ENCODE results near the gene S100A13.
"Not testable (repeated sequence)": the region's sequence is repeated elsewhere in the genome, so short reads cannot be mapped to it uniquely, and the experiment has no call there.

The S100A13 gene

DNA sequence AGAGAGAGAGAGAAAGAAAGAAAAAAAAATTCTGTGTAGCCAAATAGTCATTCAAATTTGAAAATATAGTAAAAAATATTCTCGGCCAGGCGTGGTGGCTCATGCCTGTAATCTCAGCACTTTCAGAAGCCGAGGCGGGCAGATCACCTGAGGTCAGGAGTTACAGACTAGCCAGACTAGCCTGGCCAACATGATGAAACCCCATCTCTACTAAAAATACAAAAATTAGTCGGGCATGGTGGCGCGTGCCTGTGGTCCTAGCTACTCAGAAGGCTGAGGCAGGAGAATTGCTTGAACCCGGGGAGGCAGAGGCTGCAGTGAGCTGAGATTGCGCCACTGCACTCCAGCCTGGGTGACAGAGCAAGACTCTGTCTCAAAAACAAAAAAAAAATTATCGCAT, 39.3 kb downstream of the S100A13 start:
- not testable (repeated sequence) for H3K27me3 ChIP-seq (ENCODE audit: control insufficient read depth, insufficient read depth, low read length); H3K4me1 ChIP-seq (ENCODE audit: control insufficient read depth, insufficient read depth, low read length); H3K4me3 ChIP-seq (ENCODE audit: low read depth, low read length); H3K36me3 ChIP-seq (ENCODE audit: control insufficient read depth, insufficient read depth, low read length); H3K9ac ChIP-seq (ENCODE audit: low read depth, low read length); H3K9me3 ChIP-seq (ENCODE audit: control insufficient read depth, insufficient read depth, low read length)

DNA sequence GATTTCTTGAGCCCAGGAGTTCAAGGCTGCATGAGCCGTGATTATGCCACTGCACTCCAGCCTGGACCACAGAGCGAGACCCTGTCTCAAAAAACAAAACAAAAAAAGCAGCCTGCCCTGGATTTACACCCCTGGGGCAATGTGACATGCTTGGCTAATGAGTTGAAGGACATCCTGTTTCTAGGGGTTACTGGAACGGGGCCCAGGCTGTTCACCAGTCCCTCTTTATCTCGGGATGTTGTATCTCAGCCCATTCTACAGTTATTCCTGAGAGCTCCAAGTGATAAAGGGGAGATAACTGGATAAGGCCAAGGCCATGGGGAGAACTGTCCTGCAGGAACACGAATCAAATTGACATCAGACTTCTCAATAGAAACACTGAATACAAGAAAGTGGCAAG, 40.0 kb downstream of the S100A13 start:
- no peaks in the 10 kb centered on the region for H3K36me3 ChIP-seq (ENCODE audit: control insufficient read depth, insufficient read depth, low read length)
- no peaks in the 10 kb centered on the region for H3K4me1 ChIP-seq (ENCODE audit: control insufficient read depth, insufficient read depth, low read length)
- H3K4me3 ChIP-seq (ENCODE audit: low read depth, low read length): no peak overlapping the region
- H3K9ac ChIP-seq (ENCODE audit: low read depth, low read length): no peak overlapping the region
- H3K9me3 ChIP-seq (ENCODE audit: control insufficient read depth, insufficient read depth, low read length): no peaks in the 10 kb centered on the region
- H3K27me3 ChIP-seq (ENCODE audit: control insufficient read depth, insufficient read depth, low read length): no peaks in the 10 kb centered on the region

DNA sequence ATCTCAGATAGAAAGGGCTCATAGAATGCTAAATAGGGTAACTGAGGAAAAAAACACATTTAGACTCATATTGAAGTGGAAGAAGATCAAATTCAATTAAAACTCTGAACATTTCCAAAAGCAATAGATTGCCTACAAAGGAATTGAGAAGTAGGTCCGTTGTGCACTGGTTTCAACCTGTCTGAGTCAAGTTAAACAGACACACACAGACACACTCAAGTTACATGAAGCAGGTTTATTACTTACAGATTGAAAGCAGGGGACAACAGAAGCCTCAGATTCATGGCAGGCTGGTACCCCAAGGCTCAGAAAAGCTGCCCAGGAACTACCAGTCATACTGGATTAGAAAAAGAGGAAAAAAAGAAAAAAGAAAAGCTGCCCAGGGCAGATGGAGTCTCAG, 41.0 kb downstream of the S100A13 start:
- H3K27me3 ChIP-seq (ENCODE audit: control insufficient read depth, insufficient read depth, low read length): no peaks in the 10 kb centered on the region
- H3K9me3 ChIP-seq (ENCODE audit: control insufficient read depth, insufficient read depth, low read length): no peaks in the 10 kb centered on the region
- no peak overlapping the region for H3K9ac ChIP-seq (ENCODE audit: low read depth, low read length)
- H3K36me3 ChIP-seq (ENCODE audit: control insufficient read depth, insufficient read depth, low read length): no peaks in the 10 kb centered on the region
- no peak overlapping the region for H3K4me3 ChIP-seq (ENCODE audit: low read depth, low read length)
- H3K4me1 ChIP-seq (ENCODE audit: control insufficient read depth, insufficient read depth, low read length): no peaks in the 10 kb centered on the region

DNA sequence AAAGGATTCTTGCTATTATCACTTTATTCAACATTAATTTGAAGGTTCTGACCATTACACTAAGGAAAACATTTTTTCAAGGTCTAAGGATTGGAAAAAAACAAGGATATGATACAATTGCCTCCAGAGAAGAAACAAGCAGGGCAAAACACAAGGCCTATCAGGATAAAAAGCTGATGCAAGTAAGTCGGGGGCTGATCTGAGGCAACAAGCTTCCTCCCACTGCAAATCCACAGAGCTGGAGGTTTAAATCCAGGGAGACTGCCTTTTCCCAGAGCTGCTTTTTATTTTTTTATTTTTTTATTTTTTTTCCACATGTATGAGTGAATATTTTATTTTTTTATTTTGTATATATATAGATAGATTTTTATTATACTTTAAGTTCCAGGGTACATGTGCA, 42.3 kb downstream of the S100A13 start:
- no peaks in the 10 kb centered on the region for H3K4me1 ChIP-seq (ENCODE audit: control insufficient read depth, insufficient read depth, low read length)
- no peak overlapping the region for H3K4me3 ChIP-seq (ENCODE audit: low read depth, low read length)
- H3K9ac ChIP-seq (ENCODE audit: low read depth, low read length): no peak overlapping the region
- no peaks in the 10 kb centered on the region for H3K36me3 ChIP-seq (ENCODE audit: control insufficient read depth, insufficient read depth, low read length)
- H3K9me3 ChIP-seq (ENCODE audit: control insufficient read depth, insufficient read depth, low read length): no peaks in the 10 kb centered on the region
- H3K27me3 ChIP-seq (ENCODE audit: control insufficient read depth, insufficient read depth, low read length): no peaks in the 10 kb centered on the region

GRCh38 chr1:153583976-153584375, 43.3 kb downstream of the S100A13 start:
- no peaks in the 10 kb centered on the region for H3K4me1 ChIP-seq (ENCODE audit: control insufficient read depth, insufficient read depth, low read length)
- no peaks in the 10 kb centered on the region for H3K36me3 ChIP-seq (ENCODE audit: control insufficient read depth, insufficient read depth, low read length)
- H3K27me3 ChIP-seq (ENCODE audit: control insufficient read depth, insufficient read depth, low read length): no peaks in the 10 kb centered on the region
- H3K9ac ChIP-seq (ENCODE audit: low read depth, low read length): no peak overlapping the region
- H3K4me3 ChIP-seq (ENCODE audit: low read depth, low read length): no peak overlapping the region
- H3K9me3 ChIP-seq (ENCODE audit: control insufficient read depth, insufficient read depth, low read length): no peaks in the 10 kb centered on the region

DNA sequence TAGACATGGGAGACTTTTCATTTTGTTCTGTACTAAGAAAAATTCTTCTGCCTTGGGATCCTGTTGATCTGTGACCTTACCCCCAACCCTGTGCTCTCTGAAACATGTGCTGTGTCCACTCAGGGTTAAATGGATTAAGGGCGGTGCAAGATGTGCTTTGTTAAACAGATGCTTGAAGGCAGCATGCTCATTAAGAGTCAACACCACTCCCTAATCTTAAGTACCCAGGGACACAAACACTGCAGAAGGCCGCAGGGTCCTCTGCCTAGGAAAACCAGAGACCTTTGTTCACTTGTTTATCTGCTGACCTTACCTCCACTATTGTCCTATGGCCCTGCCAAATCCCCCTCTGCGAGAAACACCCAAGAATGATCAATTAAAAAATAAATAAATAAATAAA, 43.8 kb downstream of the S100A13 start:
- not testable (repeated sequence) for H3K9ac ChIP-seq (ENCODE audit: low read depth, low read length); H3K9me3 ChIP-seq (ENCODE audit: control insufficient read depth, insufficient read depth, low read length); H3K27me3 ChIP-seq (ENCODE audit: control insufficient read depth, insufficient read depth, low read length); H3K4me3 ChIP-seq (ENCODE audit: low read depth, low read length); H3K36me3 ChIP-seq (ENCODE audit: control insufficient read depth, insufficient read depth, low read length); H3K4me1 ChIP-seq (ENCODE audit: control insufficient read depth, insufficient read depth, low read length)

DNA sequence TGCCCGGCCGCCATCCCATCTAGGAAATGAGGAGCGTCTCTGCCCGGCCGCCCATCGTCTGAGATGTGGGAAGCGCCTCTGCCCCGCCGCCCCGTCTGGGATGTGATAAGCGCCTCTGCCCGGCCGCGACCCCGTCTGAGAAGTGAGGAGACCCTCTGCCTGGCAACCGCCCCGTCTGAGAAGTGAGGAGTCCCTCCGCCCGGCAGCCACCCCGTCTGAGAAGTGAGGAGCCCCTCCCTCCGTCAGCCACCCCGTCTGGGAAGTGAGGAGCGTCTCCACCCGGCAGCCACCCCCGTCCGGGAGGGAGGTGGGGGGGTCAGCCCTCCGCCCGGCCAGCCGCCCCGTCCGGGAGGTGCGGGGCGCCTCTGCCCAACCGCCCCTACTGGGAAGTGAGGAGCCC, 44.5 kb downstream of the S100A13 start:
- not testable (repeated sequence) for H3K9ac ChIP-seq (ENCODE audit: low read depth, low read length); H3K4me1 ChIP-seq (ENCODE audit: control insufficient read depth, insufficient read depth, low read length); H3K27me3 ChIP-seq (ENCODE audit: control insufficient read depth, insufficient read depth, low read length); H3K36me3 ChIP-seq (ENCODE audit: control insufficient read depth, insufficient read depth, low read length); H3K4me3 ChIP-seq (ENCODE audit: low read depth, low read length); H3K9me3 ChIP-seq (ENCODE audit: control insufficient read depth, insufficient read depth, low read length)

DNA sequence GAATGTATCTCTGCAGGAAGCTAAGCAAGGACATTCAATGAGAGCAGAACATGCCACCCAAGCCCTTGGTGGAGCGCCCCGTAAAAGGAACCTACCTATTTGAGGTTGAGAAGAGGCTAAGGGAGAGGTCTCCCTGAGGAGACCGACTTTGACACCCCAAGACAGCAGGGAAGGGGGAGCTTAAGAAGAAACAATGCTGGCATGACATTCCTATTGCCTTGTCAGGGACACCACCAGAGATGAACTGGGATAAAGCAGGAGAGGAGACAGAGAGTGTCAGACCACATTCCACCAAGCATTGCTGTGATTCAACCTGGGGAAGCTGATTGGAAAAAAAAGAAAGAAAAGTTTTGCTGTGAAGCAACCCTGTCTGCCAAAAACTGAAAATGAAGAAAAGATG, 48.4 kb downstream of the S100A13 start:
- Histone ChIP-seq H3K9ac (ENCODE audit: low read depth, low read length) (no peak overlapping the region), H3K4me3 (ENCODE audit: low read depth, low read length) (no peak overlapping the region), H3K9me3 (ENCODE audit: control insufficient read depth, insufficient read depth, low read length) (no peaks in the 10 kb centered on the region), H3K36me3 (ENCODE audit: control insufficient read depth, insufficient read depth, low read length) (no peaks in the 10 kb centered on the region), H3K27me3 (ENCODE audit: control insufficient read depth, insufficient read depth, low read length) (no peaks in the 10 kb centered on the region), H3K4me1 (ENCODE audit: control insufficient read depth, insufficient read depth, low read length) (peaks cover 6% of the 10 kb centered on the region)

- Histone ChIP-seq H3K27me3 (ENCODE audit: control insufficient read depth, insufficient read depth, low read length) (no peaks in the 10 kb centered on the region), H3K9ac (ENCODE audit: low read depth, low read length) (no peak overlapping the region), H3K9me3 (ENCODE audit: control insufficient read depth, insufficient read depth, low read length) (no peaks in the 10 kb centered on the region), H3K36me3 (ENCODE audit: control insufficient read depth, insufficient read depth, low read length) (no peaks in the 10 kb centered on the region), H3K4me1 (ENCODE audit: control insufficient read depth, insufficient read depth, low read length) (peaks cover 6% of the 10 kb centered on the region), H3K4me3 (ENCODE audit: low read depth, low read length) (no peak overlapping the region)
Observed at GRCh38 chr1:153578490-153578889, 48.8 kb downstream of the S100A13 start.

DNA sequence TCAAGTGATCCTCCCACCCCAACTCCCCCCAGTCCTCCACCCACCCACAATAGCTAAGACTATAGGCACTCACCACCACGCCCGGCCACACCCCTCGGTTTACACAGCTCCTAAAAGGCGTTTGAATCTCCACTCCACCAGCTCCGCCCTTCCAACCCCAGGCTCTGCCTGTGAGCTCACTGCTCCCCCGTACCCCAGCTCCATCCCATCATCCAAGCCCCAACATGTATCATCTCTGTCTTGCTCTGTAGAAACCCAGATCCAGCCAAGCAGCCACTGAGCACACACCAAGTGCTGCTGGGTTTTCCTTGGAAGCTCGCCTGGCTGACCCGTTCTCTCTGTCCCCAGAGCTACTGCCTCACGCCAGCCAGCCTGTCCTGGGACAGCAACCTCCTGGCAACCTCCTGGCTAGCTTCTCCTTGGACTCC, 49.7 kb downstream of the S100A13 start:
- Histone ChIP-seq H3K36me3 (ENCODE audit: control insufficient read depth, insufficient read depth, low read length) (no peaks in the 10 kb centered on the region), H3K9ac (ENCODE audit: low read depth, low read length) (no peak overlapping the region), H3K27me3 (ENCODE audit: control insufficient read depth, insufficient read depth, low read length) (no peaks in the 10 kb centered on the region), H3K4me1 (ENCODE audit: control insufficient read depth, insufficient read depth, low read length) (peaks cover 6% of the 10 kb centered on the region), H3K4me3 (ENCODE audit: low read depth, low read length) (no peak overlapping the region), H3K9me3 (ENCODE audit: control insufficient read depth, insufficient read depth, low read length) (no peaks in the 10 kb centered on the region)

DNA sequence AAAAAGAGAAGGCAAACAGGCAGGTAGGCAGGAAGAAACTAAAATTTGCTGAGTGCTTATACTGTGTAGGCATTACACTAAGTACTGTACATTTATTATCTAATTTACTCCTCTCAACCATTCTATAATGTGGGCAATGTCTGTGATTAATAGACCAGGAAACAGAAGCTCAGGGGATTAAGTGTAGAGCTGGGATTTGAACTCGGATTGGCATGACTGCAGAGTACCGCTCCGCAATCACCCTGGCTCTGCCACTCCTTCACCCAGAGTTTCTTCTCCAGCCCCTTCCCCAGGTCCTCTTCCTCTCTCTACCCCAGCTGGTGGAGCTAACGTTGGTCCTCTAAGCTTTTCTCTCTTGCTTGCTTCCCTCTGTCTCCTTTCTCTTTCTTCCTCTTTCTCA, 50.2 kb downstream of the S100A13 start:
- H3K4me1 ChIP-seq (ENCODE audit: control insufficient read depth, insufficient read depth, low read length): peaks cover 6% of the 10 kb centered on the region
- H3K4me3 ChIP-seq (ENCODE audit: low read depth, low read length): no peak overlapping the region
- H3K9me3 ChIP-seq (ENCODE audit: control insufficient read depth, insufficient read depth, low read length): no peaks in the 10 kb centered on the region
- no peaks in the 10 kb centered on the region for H3K27me3 ChIP-seq (ENCODE audit: control insufficient read depth, insufficient read depth, low read length)
- no peak overlapping the region for H3K9ac ChIP-seq (ENCODE audit: low read depth, low read length)
- no peaks in the 10 kb centered on the region for H3K36me3 ChIP-seq (ENCODE audit: control insufficient read depth, insufficient read depth, low read length)

DNA sequence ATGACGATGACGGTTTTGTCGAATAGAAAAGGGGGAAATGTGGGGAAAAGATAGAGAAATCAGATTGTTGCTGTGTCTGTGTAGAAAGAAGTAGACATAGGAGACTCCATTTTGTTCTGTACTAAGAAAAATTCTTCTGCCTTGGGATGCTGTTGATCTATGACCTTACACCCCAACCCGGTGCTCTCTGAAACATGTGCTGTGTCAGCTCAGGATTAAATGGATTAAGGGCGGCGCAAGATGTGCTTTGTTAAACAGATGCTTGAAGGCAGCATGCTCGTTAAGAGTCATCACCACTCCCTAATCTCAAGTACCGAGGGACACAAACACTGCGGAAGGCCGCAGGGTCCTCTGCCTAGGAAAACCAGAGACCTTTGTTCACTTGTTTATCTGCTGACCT, 51.8 kb downstream of the S100A13 start:
- H3K4me3 ChIP-seq (ENCODE audit: low read depth, low read length); H3K27me3 ChIP-seq (ENCODE audit: control insufficient read depth, insufficient read depth, low read length); H3K36me3 ChIP-seq (ENCODE audit: control insufficient read depth, insufficient read depth, low read length); H3K4me1 ChIP-seq (ENCODE audit: control insufficient read depth, insufficient read depth, low read length); H3K9ac ChIP-seq (ENCODE audit: low read depth, low read length); H3K9me3 ChIP-seq (ENCODE audit: control insufficient read depth, insufficient read depth, low read length): not testable (repeated sequence)

DNA sequence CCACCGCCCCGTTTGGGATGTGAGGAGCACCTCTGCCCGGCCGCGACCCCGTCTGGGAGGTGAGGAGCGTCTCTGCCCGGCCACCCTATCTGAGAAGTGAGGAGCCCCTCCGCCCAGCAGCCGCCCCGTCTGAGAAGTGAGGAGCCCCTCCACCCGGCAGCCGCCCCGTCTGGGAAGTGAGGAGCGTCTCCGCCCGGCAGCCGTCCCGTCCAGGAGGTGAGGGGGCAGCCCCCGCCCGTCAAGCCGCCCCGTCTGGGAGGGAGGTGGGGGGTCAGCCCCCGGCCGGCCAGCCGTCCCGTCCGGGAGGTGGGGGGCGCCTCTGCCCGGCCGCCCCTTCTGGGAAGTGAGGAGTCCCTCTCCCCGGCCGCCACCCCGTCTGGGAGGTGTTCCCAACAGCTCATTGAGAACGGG, 52.2 kb downstream of the S100A13 start:
- not testable (repeated sequence) for H3K4me1 ChIP-seq (ENCODE audit: control insufficient read depth, insufficient read depth, low read length); H3K4me3 ChIP-seq (ENCODE audit: low read depth, low read length); H3K9ac ChIP-seq (ENCODE audit: low read depth, low read length); H3K36me3 ChIP-seq (ENCODE audit: control insufficient read depth, insufficient read depth, low read length); H3K9me3 ChIP-seq (ENCODE audit: control insufficient read depth, insufficient read depth, low read length); H3K27me3 ChIP-seq (ENCODE audit: control insufficient read depth, insufficient read depth, low read length)
